ENCODE results near the gene CEACAM18.

DNA sequence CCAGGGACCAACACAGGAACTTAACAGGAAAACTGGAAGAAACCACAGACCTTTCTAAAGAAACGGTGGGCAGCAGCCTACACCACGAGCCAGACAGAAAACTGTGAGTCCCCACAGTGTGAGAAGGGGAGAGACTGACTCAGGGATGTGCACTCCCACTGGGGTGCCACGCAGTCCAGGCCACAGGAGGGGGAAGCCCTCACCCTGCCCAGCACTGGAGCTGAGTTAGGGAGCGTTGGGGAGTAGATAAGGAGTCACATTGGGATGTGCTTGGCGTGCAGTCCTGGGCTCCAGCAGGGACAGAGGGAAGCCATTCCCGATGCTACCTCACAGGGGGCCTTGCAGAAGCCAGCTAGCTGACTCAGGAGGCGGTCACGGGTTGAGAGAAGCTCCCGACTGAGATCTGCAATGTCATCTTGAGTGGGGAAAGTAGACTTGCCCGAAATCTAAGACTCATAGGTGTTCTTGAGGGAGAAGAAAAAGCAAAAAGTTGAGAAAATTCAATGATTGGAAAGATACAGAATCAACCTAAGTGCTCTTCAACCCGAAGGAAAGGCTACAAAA is 37.4 kb upstream of the CEACAM18 start:
- no peak for TF ChIP-seq POLR2AphosphoS5 (IDR thresholded peaks at IDR 0.05; ENCODE audit: low read depth, low read length)
- TF ChIP-seq TAF1 (IDR thresholded peaks at IDR 0.05; ENCODE audit: borderline replicate concordance, insufficient read depth, low read length), result no peak
